GM18867 (cell line): ENCODE data around the gene NR1H2.
"Not testable (repeated sequence)": the region's sequence is repeated elsewhere in the genome, so short reads cannot be mapped to it uniquely, and the experiment has no call there.

ENCODE experiments used
- ATAC-seq: cut with Tn5 transposase; IDR thresholded peaks from one replicate; pipeline ENCODE4 v1.9.1; 2021; ENCODE audit warnings: mild to moderate bottlenecking, moderate library complexity; ENCODE audit not compliant: unreplicated experiment

NR1H2 gene

GRCh38 chr19:50376166-50377050, at the start of gene NR1H2:
NR1H2 (plus strand) TSS chr19:50376457; CDS start chr19:50377606, 1,149 bp downstream.
- ATAC-seq: peak; percentile 84

DNA sequence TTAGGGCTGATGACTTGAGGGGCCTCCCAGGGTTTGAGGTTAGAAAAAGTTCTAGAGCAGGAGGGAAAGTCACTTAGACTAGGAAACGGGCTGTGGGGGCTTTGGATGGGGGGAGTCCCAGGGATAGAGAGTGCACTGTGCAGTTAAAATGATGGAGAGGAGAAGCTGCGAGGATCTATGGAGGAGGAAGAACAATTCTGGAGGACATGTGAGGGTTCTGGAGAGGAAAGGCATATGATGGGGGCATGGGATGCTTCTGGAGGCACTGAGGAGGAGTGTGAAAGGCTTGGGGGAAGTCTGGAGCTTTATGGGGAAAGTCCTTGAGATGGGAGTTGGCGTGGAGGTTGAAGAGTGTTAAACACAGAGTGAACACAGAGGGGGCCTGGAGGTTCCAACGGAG, 49.2 kb upstream of the NR1H2 start:
- ATAC-seq: no peak

GRCh38 chr19:50327461-50328223, 48.6 kb upstream of the NR1H2 start:
- ATAC-seq: no peak

GRCh38 chr19:50328224-50328872, 47.9 kb upstream of the NR1H2 start:
- ATAC-seq: peak; percentile 2

- peak; percentile 26 for ATAC-seq
Observed at GRCh38 chr19:50328873-50329145, 47.4 kb upstream of the NR1H2 start.

- ATAC-seq: peak; percentile 45
Observed at GRCh38 chr19:50329146-50329925, 46.9 kb upstream of the NR1H2 start, which contains the start of gene KCNC3. KCNC3 (minus strand) TSS chr19:50329377; CDS start chr19:50329082, 295 bp downstream.

DNA sequence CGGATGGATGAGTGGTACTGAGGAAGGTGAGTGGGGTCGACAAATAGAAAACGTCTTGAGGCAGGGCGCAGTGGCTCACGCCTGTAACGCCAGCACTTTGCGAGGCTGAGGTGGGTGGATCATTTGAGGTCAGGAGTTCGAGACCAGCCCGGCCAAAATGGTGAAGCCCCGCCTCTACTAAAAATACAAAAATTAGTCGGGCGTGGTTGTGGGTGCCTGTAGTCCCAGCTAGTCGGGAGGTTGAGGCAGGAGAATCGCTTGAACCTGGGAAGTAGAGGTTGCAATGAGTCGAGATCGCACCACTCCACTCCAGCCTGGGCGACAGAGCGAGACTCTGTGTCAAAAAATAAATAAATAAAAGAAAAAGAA, 46.3 kb upstream of the NR1H2 start:
- not testable (repeated sequence) for ATAC-seq

DNA sequence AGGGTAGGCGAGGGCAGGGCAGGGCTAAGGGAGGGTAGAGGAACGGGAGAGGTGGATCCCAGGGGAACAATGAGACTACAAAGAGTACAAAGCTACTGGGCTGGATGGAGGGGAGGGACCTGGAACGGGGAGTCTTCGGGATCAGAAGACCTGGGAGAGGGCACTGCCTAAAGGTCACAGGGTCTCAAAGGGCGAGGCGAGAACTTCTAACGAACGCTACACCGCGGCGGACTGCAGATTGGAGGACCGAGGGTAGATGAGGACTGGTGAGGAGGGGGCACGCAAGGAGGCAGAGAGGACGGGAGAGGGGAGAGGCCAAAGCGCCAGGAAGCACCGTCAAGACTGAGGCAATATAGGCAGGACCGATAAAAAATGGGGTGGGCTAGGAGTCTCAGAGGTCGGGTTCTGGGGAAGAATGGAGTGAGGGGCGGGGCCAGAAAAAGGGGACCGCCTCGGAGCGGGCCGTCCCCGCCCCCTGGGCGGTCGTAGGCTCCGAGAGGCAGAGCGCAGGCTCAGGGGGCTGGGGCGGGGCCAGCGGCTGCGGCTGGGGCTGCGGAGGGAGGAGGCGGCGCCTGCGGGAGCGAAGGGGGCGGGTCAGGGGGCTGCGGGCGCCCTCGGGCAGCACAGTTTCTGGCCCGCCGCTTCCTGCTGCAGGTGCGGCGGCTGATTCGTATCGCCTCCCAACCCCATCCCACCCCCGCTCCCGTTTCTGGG, 45.7 kb upstream of the NR1H2 start:
- peak; percentile 32 for ATAC-seq

GRCh38 chr19:50331221-50331993, 44.9 kb upstream of the NR1H2 start:
- ATAC-seq: no peak

DNA sequence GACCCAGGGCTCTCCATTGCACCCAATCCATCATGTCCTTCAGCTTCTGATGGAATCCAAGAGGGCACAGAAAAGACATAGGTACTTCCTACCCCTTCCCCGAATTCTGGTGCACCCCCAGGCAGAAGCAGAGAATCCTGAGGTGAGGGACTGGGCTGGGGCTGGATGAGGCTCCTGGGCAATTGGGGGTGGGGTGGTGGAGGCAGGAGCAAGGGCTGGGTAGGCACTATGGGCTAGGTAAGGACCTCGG, 44.3 kb upstream of the NR1H2 start:
- no peak for ATAC-seq

GRCh38 chr19:50332244-50333038, 43.8 kb upstream of the NR1H2 start:
- ATAC-seq: no peak

- ATAC-seq: peak; percentile 44
Observed at GRCh38 chr19:50333235-50333736, 43.0 kb upstream of the NR1H2 start.

GRCh38 chr19:50333737-50334617, 42.3 kb upstream of the NR1H2 start:
- ATAC-seq: peak; percentile 22

GRCh38 chr19:50334741-50335421, 41.4 kb upstream of the NR1H2 start:
- no peak for ATAC-seq

DNA sequence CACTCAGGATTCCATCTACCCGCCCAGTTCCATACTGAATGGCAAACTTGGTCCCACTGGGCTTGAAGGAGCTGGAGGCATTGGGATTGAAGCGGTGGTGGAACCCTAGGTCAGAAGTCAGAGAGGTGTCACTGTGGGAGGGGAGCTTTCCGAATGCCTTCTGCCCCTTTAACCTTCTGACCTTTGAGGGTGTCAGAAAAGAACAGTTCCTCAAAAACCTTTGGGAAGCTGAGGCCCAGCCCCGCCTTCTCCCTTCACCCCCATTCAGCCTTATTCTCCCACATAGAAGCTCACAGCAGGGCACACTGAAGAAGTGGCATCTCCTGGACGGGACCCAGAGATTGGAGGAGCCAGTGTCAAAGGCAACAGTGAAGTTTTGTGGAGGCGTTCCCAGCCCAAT, 39.2 kb upstream of the NR1H2 start:
- not testable (repeated sequence) for ATAC-seq

- ATAC-seq: no peak
Observed at GRCh38 chr19:50340331-50340730, 35.9 kb upstream of the NR1H2 start.

DNA sequence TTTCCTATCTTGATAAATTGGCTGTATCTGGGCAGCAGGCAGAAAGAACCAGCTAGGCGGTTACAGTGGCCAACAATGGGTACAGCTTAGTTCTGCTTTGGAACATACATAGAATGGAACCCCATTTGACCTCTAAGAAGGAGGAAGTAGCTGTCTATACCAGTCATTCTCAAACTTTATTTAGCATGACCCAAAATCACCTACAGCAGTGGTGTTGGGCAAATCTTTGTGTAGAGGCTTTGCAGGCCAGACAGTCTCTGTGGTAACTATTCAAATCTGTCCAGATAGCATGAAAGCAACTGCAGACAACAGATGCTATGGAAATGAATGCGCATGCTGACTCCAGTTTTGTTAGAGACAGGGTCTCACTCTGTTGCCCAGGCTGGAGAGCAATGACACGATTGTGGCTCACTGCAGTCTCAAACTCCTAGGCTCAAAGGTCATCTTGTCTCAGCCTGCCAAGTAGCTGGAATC, 35.1 kb upstream of the NR1H2 start:
- ATAC-seq: peak; percentile 58
